Measurements from ENCODE around the gene DRC7. TPM values are rescaled to one million over a fixed set of nuclear protein-coding genes. Genes with fewer than 3 reads are reported as not detected.
"Not testable (repeated sequence)": the region's sequence is repeated elsewhere in the genome, so short reads cannot be mapped to it uniquely, and the experiment has no call there.

DRC7 gene
- total RNA-seq, 8 experiments from 2014 or later, result 0.49 to 7.4 (median 0.63) TPM; not detected in 1

DNA sequence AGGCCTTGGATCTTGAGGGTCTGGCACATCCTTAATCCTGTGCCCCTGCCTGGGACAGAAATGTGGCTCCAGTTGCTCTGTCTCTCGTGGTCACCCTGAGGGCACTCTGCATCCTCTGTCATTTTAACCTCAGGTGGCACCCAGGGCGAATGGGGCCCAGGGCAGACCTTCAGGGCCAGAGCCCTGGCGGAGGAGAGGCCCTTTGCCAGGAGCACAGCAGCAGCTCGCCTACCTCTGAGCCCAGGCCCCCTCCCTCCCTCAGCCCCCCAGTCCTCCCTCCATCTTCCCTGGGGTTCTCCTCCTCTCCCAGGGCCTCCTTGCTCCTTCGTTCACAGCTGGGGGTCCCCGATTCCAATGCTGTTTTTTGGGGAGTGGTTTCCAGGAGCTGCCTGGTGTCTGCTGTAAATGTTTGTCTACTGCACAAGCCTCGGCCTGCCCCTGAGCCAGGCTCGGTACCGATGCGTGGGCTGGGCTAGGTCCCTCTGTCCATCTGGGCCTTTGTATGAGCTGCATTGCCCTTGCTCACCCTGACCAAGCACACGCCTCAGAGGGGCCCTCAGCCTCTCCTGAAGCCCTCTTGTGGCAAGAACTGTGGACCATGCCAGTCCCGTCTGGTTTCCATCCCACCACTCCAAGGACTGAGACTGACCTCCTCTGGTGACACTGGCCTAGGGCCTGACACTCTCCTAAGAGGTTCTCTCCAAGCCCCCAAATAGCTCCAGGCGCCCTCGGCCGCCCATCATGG lies 30.5 kb upstream of the DRC7 start:
- in situ Hi-C loops (cut with MboI; ENCODE audit: low pct_unique_long_range_greater_than_20kb in 2 of 9, low sequenced_read_pairs in 9 of 9, unreplicated experiment in 9 of 9), result no loop called here
- H3K4me3 ChIP-seq, result no peak overlapping the region
- 73 to 100% (median 97%) methylated on average over 1 to 5 of the region's 15 CpGs; no CpG with 5 or more reads in 6 of the 10 experiments for WGBS, 10 experiments

GRCh38 chr16:57664662-57665025 lies 30.0 kb upstream of the DRC7 start:
- ATAC-seq (replicated peaks in 6 of 8), result no peak
- no peak overlapping the region for H3K27ac ChIP-seq
- H3K4me3 ChIP-seq, result no peak overlapping the region
- in situ Hi-C loops (cut with MboI; ENCODE audit: low pct_unique_long_range_greater_than_20kb in 2 of 9, low sequenced_read_pairs in 9 of 9, unreplicated experiment in 9 of 9), result no loop called here
- 60 to 100% (median 91%) methylated on average over 1 to 6 of the region's 6 CpGs; no CpG with 5 or more reads in 2 of the 10 experiments for WGBS, 10 experiments
- peaks cover 15 to 16% of the 10 kb centered on the region in 2 donors for H3K4me1 ChIP-seq (replicated peaks in 1 of 2)

More for the DNA sequence above, 30.5 kb upstream of the DRC7 start:
- Histone ChIP-seq H3K4me1 (replicated peaks in 1 of 2) (peaks cover 15 to 16% of the 10 kb centered on the region in 2 donors), H3K27ac (no peak overlapping the region)
- ATAC-seq (replicated peaks in 6 of 8), result peak in 1 of 8 experiments; percentile 39

DNA sequence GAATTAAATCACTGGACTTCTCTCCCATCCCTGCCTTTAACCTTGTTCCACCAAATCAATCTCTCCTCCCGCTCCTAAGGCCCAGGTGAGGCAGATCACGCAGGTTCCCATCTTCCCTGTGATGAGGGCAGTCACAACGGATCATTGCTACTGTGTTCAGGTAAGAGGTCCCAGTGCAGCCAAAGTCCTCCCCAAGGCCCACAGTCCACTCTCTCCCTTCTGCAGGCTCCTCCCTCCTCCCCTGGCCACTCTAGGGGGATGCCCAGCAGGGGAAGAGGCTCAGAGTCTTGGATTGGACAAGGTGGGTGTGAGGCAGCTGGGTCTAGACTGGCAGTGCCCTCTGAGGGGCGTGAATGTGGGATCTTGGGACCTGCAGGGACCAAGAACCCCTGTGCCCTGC lies 29.1 kb upstream of the DRC7 start:
- no peak overlapping the region for H3K4me3 ChIP-seq
- 20 to 100% (median 50%) methylated on average over 1 of the region's 4 CpGs; no CpG with 5 or more reads in 6 of the 10 experiments for WGBS, 10 experiments
- H3K27ac ChIP-seq, result no peak overlapping the region
- peaks cover 15 to 16% of the 10 kb centered on the region in 2 donors for H3K4me1 ChIP-seq (replicated peaks in 1 of 2)
- in situ Hi-C loops (cut with MboI; ENCODE audit: low pct_unique_long_range_greater_than_20kb in 2 of 9, low sequenced_read_pairs in 9 of 9, unreplicated experiment in 9 of 9), result no loop called here
- no peak for ATAC-seq (replicated peaks in 6 of 8)

DNA sequence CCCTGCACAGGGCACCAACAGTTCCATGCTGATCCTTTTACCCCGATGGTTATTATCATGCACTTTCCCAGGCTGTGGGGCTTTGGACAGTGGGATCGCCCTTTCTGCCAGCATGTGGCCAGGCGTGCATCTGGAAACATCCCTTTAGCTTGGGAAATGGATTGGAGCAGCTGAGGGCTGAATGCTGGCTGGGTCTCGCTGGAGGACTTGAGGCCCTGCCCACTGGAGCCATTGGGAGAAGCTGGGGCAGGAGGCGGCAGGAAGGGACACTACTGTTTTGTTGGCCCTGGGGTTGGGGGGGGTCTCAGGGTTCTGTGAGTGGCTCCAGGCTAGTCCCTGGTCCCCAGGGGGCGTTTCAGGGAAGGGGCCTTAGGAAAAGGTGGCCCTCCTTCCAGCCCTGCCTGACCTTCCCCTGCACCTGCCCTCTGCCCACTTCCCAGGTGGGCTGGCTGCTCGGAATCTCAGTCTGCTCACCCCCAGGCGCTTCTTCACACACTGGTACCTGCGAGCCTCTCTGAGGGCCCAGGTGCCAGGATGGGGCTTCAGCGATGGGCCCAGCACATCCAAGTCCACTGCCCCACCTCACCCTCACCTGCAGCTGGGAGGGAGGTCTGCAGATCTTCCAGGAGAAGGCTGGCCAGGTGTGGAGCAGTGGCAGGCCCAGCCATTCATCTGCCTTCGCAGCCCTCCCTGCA lies 28.1 kb upstream of the DRC7 start:
- Histone ChIP-seq H3K27ac (peak overlapping the region; percentile 73 to 80), H3K4me3 (no peak overlapping the region), H3K4me1 (replicated peaks in 1 of 2) (peaks cover 15 to 16% of the 10 kb centered on the region in 2 donors)
- ATAC-seq (replicated peaks in 6 of 8), result no peak
- 29 to 90% (median 59%) methylated on average over 1 to 4 of the region's 11 CpGs; no CpG with 5 or more reads in 7 of the 10 experiments for WGBS, 10 experiments
- in situ Hi-C loops (cut with MboI; ENCODE audit: low pct_unique_long_range_greater_than_20kb in 2 of 9, low sequenced_read_pairs in 9 of 9, unreplicated experiment in 9 of 9), result no loop called here

GRCh38 chr16:57667048-57667525 lies 27.5 kb upstream of the DRC7 start:
- WGBS, 10 experiments, result 67 to 100% methylated on average over 1 to 2 of the region's 5 CpGs; no CpG with 5 or more reads in 8 of the 10 experiments
- in situ Hi-C loops (cut with MboI; ENCODE audit: low pct_unique_long_range_greater_than_20kb in 2 of 9, low sequenced_read_pairs in 9 of 9, unreplicated experiment in 9 of 9), result no loop called here
- no peak for ATAC-seq (replicated peaks in 6 of 8)
- Histone ChIP-seq H3K4me1 (replicated peaks in 1 of 2) (peaks cover 15 to 16% of the 10 kb centered on the region in 2 donors), H3K27ac (peak overlapping the region; percentile 73 to 80), H3K4me3 (no peak overlapping the region)

DNA sequence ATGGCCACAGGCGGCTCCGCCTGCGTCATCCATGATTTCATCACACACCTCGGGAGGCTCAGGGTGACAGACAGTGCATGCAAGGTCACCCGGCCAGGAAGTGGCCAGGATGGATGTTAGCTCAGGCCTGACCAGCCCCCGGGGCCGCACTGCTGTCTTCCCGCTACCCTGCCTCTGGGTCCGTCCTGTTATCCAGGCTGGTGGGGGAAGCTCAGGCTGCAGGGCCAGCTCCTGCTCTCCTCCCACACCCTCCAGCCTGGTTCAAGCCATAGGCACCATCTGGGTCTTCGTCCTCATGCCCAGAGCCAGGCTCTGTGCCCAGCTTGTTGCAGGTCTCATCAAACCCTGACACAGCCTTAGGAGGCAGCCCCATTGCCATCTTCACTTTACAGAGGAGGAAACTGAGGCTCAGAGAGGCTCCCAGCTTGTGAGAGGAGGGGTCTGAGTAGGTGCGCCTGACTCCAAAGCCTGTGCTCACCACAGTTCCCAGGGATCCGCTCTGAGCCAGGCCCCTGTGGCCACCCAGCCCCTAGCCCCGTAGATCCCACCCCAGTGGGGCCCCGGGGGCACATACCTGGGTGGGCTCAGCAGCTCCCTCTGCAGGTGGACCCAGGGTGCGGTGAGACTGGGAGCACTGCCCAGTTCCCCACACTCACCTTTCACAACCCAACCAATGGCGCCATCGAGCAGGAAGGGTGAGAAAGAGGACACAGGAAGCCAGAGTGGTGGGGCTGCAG lies 26.9 kb upstream of the DRC7 start:
- in situ Hi-C loops (cut with MboI; ENCODE audit: low pct_unique_long_range_greater_than_20kb in 2 of 9, low sequenced_read_pairs in 9 of 9, unreplicated experiment in 9 of 9), result no loop called here
- H3K4me1 ChIP-seq (replicated peaks in 1 of 2), result peaks cover 15 to 16% of the 10 kb centered on the region in 2 donors
- H3K4me3 ChIP-seq, result no peak overlapping the region
- WGBS, 10 experiments, result 60 to 100% (median 80%) methylated on average over 1 to 5 of the region's 17 CpGs; no CpG with 5 or more reads in 5 of the 10 experiments
- peak overlapping the region; percentile 73 to 80 for H3K27ac ChIP-seq
- peak in 6 of 8 experiments; percentile 19 to 97 (median 92) for ATAC-seq (replicated peaks in 6 of 8)

DNA sequence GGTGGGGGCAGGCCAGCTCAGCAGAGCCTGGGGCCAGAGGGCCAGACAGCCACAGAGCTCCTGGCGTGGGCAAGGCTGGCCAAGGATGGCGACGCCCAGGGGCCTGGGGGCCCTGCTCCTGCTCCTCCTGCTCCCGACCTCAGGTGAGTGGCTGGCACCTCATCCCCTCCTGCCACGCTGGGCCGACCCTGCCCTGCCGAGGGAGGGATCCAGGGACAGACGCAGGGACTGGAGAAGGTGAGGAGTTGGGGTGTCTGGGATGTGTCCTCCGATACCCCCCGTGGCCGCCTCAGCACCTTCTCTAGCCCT lies 26.4 kb upstream of the DRC7 start, which contains the start of gene ADGRG3:
ADGRG3 (plus strand) TSS at position 44 of the 309 bp plus-strand sequence; CDS start at position 86, 42 bp downstream.
- no peak for ATAC-seq (replicated peaks in 6 of 8)
- WGBS, 10 experiments, result no CpG with 5 or more reads among the region's 11 CpGs
- Histone ChIP-seq H3K4me3 (no peak within 1 kb of the TSS), H3K4me1 (replicated peaks in 1 of 2) (peaks cover 15 to 16% of the 10 kb centered on the region in 2 donors), H3K27ac (peak within 1 kb of the TSS; percentile 73 to 80)
- in situ Hi-C loops (cut with MboI; ENCODE audit: low pct_unique_long_range_greater_than_20kb in 2 of 9, low sequenced_read_pairs in 9 of 9, unreplicated experiment in 9 of 9), result no loop called here

GRCh38 chr16:57668630-57669475 lies 25.8 kb upstream of the DRC7 start:
- in situ Hi-C loops (cut with MboI; ENCODE audit: low pct_unique_long_range_greater_than_20kb in 2 of 9, low sequenced_read_pairs in 9 of 9, unreplicated experiment in 9 of 9), result no loop called here
- 73 to 100% (median 94%) methylated on average over 1 to 4 of the region's 20 CpGs; no CpG with 5 or more reads in 2 of the 10 experiments for WGBS, 10 experiments
- no peak for ATAC-seq (replicated peaks in 6 of 8)
- Histone ChIP-seq H3K4me1 (replicated peaks in 1 of 2) (peaks cover 15 to 16% of the 10 kb centered on the region in 2 donors), H3K4me3 (no peak overlapping the region), H3K27ac (no peak overlapping the region)

GRCh38 chr16:57669476-57670162 lies 25.0 kb upstream of the DRC7 start:
- Histone ChIP-seq H3K4me3 (no peak overlapping the region), H3K27ac (no peak overlapping the region), H3K4me1 (replicated peaks in 1 of 2) (peaks cover 15 to 16% of the 10 kb centered on the region in 2 donors)
- in situ Hi-C loops (cut with MboI; ENCODE audit: low pct_unique_long_range_greater_than_20kb in 2 of 9, low sequenced_read_pairs in 9 of 9, unreplicated experiment in 9 of 9), result no loop called here
- no peak for ATAC-seq (replicated peaks in 6 of 8)
- WGBS, 10 experiments, result 69 to 93% (median 80%) methylated on average over 1 to 8 of the region's 12 CpGs; no CpG with 5 or more reads in 5 of the 10 experiments

DNA sequence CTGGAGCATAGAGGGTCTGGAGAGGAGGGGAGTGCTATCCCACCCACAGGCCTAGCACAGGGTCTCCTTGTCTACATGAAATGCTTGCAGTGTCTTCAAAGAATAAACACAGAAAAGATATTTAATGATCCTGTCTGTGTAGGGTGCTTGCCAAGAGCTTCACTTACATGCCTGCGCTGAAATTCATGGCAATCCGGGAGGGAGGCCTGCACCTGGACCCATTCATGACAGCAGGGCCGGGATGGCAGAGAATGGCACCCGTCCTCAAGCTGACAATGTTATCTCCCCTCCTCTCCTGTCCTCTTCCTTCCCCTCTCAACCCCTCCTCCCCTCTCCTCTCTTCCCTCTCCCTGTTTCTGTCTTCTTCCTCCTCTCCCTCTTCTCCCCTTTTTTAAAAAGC lies 24.4 kb upstream of the DRC7 start:
- H3K4me3 ChIP-seq, result no peak overlapping the region
- no peak for ATAC-seq (replicated peaks in 6 of 8)
- WGBS, 10 experiments, result 67 to 100% (median 70%) methylated on average over 1 to 3 of the region's 4 CpGs; no CpG with 5 or more reads in 7 of the 10 experiments
- H3K27ac ChIP-seq, result no peak overlapping the region
- in situ Hi-C loops (cut with MboI; ENCODE audit: low pct_unique_long_range_greater_than_20kb in 2 of 9, low sequenced_read_pairs in 9 of 9, unreplicated experiment in 9 of 9), result no loop called here
- peaks cover 15 to 16% of the 10 kb centered on the region in 2 donors for H3K4me1 ChIP-seq (replicated peaks in 1 of 2)

DNA sequence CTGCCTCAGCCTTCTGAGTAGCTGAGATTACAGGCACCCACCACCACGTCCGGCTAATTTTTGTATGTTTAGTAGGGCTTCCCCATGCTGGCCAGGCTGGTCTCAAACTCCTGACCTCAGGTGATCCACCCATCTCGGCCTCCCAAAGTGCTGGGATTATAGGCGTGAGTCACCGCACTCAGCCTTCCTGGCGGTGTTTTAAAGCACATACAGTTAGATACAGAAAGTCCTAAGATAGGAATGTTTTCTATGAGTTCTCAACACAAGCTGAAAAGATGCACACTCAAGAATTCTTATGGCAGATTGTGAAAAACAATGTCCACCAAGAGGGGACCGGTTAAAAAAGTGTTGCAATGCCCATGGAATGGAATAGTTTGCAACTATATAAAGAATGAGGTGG lies 23.2 kb upstream of the DRC7 start:
- ATAC-seq (replicated peaks in 6 of 8); in situ Hi-C loops (cut with MboI; ENCODE audit: low pct_unique_long_range_greater_than_20kb in 2 of 9, low sequenced_read_pairs in 9 of 9, unreplicated experiment in 9 of 9); H3K27ac ChIP-seq; H3K4me3 ChIP-seq: not testable (repeated sequence)
- peaks cover 15 to 21% of the 10 kb centered on the region in 2 donors for H3K4me1 ChIP-seq (replicated peaks in 1 of 2)
- 40 to 100% (median 90%) methylated on average over 2 to 7 of the region's 7 CpGs; no CpG with 5 or more reads in 3 of the 10 experiments for WGBS, 10 experiments

Measured in motor neuron (in vitro differentiated cells).